GM23338 (cell line): Measurements from ENCODE around the gene C1orf198. TPM values are rescaled to one million over a fixed set of nuclear protein-coding genes. Genes with fewer than 3 reads are reported as not detected.

Experiments
- ATAC-seq: fragments of 200-7000 bp; cut with Tn5 transposase; 3 replicates; pipeline ENCODE4 v1.9.1; 2020
- DNase-seq: peaks from one replicate; pipeline ENCODE4 v3.0.0-alpha.2; 2015; ENCODE audit warnings: low spot score
- H2AFZ ChIP-seq: fragments of 200-600 bp; sonication (generic); 2 replicates; pipeline ENCODE4 v1.8.0; 2016; ENCODE audit warnings: antibody characterized with exemption, mild to moderate bottlenecking, moderate library complexity
- H3F3A ChIP-seq: fragments of 200-600 bp; sonication (generic); replicated peaks from 2 replicates; pipeline ENCODE4 v1.8.0; 2017; ENCODE audit warnings: antibody characterized with exemption, mixed run types, low read depth
- H3K27ac ChIP-seq: fragments of 200-600 bp; sonication (generic); 2 replicates; pipeline ENCODE4 v1.6.1; 2016; ENCODE audit warnings: low read depth
- H3K27me3 ChIP-seq: fragments of 200-600 bp; sonication (generic); 2 replicates; pipeline ENCODE4 v1.8.0; 2016; ENCODE audit warnings: mild to moderate bottlenecking, mixed run types, moderate library complexity; ENCODE audit not compliant: insufficient read depth
- H3K36me3 ChIP-seq: fragments of 200-600 bp; sonication (generic); 2 replicates; pipeline ENCODE4 v1.8.0; 2016; ENCODE audit warnings: mild to moderate bottlenecking; ENCODE audit not compliant: insufficient read depth
- H3K4me1 ChIP-seq: fragments of 200-600 bp; sonication (generic); 2 replicates; pipeline ENCODE4 v1.8.0; 2016; ENCODE audit warnings: mild to moderate bottlenecking, moderate library complexity; ENCODE audit not compliant: insufficient read depth
- H3K4me2 ChIP-seq: fragments of 200-600 bp; sonication (generic); 2 replicates; pipeline ENCODE4 v1.7.1; 2017; ENCODE audit warnings: mixed run types
- H3K4me3 ChIP-seq: fragments of 200-600 bp; sonication (generic); 2 replicates; pipeline ENCODE4 v1.6.1; 2016; ENCODE audit warnings: mixed run types
- H3K79me2 ChIP-seq: fragments of 200-600 bp; sonication (generic); replicated peaks from 2 replicates; pipeline ENCODE4 v1.8.0; 2017; ENCODE audit warnings: mild to moderate bottlenecking; ENCODE audit not compliant: insufficient read depth
- H3K9me2 ChIP-seq: fragments of 200-600 bp; sonication (generic); 2 replicates; pipeline ENCODE4 v1.8.0; 2017; ENCODE audit not compliant: insufficient read depth
- H4K20me1 ChIP-seq: fragments of 200-600 bp; sonication (generic); replicated peaks from 2 replicates; pipeline ENCODE4 v1.8.0; 2017; ENCODE audit warnings: mild to moderate bottlenecking; ENCODE audit not compliant: insufficient read depth
- H3K27ac Mint-ChIP-seq: 2 replicates; pipeline ENCODE4 v1.8.0; 2020; ENCODE audit warnings: inconsistent platforms, mild to moderate bottlenecking, moderate library complexity, mixed read lengths
- H3K27me3 Mint-ChIP-seq: 3 replicates; pipeline ENCODE4 v1.8.0; 2022; ENCODE audit warnings: low read depth, mild to moderate bottlenecking, moderate library complexity, mixed read lengths, inconsistent platforms; ENCODE audit not compliant: insufficient read depth, poor library complexity
- H3K36me3 Mint-ChIP-seq: 3 replicates; pipeline ENCODE4 v1.8.0; 2021; ENCODE audit warnings: low read depth, mild to moderate bottlenecking, inconsistent platforms, moderate library complexity, mixed read lengths
- H3K4me1 Mint-ChIP-seq: 3 replicates; pipeline ENCODE4 v1.8.0; 2020; ENCODE audit warnings: mild to moderate bottlenecking, inconsistent platforms, mixed read lengths
- H3K4me3 Mint-ChIP-seq: 3 replicates; pipeline ENCODE4 v1.8.0; 2021; ENCODE audit warnings: moderate library complexity, mild to moderate bottlenecking, inconsistent platforms, mixed read lengths
- H3K9me3 Mint-ChIP-seq: 3 replicates; pipeline ENCODE4 v1.8.0; 2020; ENCODE audit warnings: moderate library complexity, mild to moderate bottlenecking, inconsistent platforms, mixed read lengths
- CREB1 ChIP-seq: fragments of 250-450 bp; sonication (Bioruptor Pico); IDR thresholded peaks from 2 replicates; pipeline ENCODE4 v1.5.0; 2020; ENCODE audit warnings: low read depth, mild to moderate bottlenecking, moderate library complexity
- EZH2phosphoT487 ChIP-seq: fragments of 200-600 bp; sonication (generic); IDR thresholded peaks from one replicate; pipeline ENCODE4 v1.8.1; 2018; ENCODE audit warnings: antibody characterized with exemption; ENCODE audit not compliant: unreplicated experiment
- JUNB ChIP-seq: IDR thresholded peaks from one replicate; pipeline ENCODE4 v1.6.1; 2016; ENCODE audit warnings: antibody characterized with exemption; ENCODE audit not compliant: unreplicated experiment
- NANOG ChIP-seq: IDR thresholded peaks from 2 replicates; pipeline ENCODE4 v1.6.1; 2016; ENCODE audit warnings: antibody characterized with exemption, borderline replicate concordance
- STAT1 ChIP-seq: IDR thresholded peaks from one replicate; pipeline ENCODE4 v1.6.1; 2016; ENCODE audit warnings: antibody characterized with exemption; ENCODE audit not compliant: unreplicated experiment
- ZNF331 ChIP-seq: fragments of 250-450 bp; sonication (Bioruptor Pico); IDR thresholded peaks from 2 replicates; pipeline ENCODE4 v1.5.0; 2020; ENCODE audit warnings: low read depth, mild to moderate bottlenecking, moderate library complexity
- polyA plus RNA-seq: library from polyadenylated mRNA; unstranded; fragments of >200 nt; fragmentation: Nextera tagmentation; extraction: Ambion mirVana; gene quantifications from 2 replicates; pipeline ENCODE4 v1.2.1, GENCODE V29; 2016
- total RNA-seq: library from RNA; depleted of rRNA; stranded (reverse); fragments of >200 nt; shearing (Covaris generic); gene quantifications from 2 replicates; pipeline ENCODE4 v1.2.3, GENCODE V29; 2014
- TF ChIP-seq, protein P1 (sequence below): IDR thresholded peaks from one replicate; pipeline ENCODE4 v1.6.1; 2018; ENCODE audit warnings: antibody characterized with exemption; ENCODE audit not compliant: unreplicated experiment
- TF ChIP-seq, protein P2 (sequence below), 2 experiments: fragments of 200-600 bp in 1 of 2; sonication (generic) in 1 of 2; conservative IDR thresholded peaks; 2 replicates each; pipeline versions ENCODE4 v1.5.1 to v1.6.1; 2016 to 2017; ENCODE audit warnings: antibody characterized with exemption in 2 of 2, low read depth in 2 of 2, mild to moderate bottlenecking in 2 of 2, moderate library complexity in 1 of 2

The C1orf198 gene
- total and polyA plus RNA-seq, 2 experiments from 2014 or later, result 14.9 to 46.6 TPM

DNA sequence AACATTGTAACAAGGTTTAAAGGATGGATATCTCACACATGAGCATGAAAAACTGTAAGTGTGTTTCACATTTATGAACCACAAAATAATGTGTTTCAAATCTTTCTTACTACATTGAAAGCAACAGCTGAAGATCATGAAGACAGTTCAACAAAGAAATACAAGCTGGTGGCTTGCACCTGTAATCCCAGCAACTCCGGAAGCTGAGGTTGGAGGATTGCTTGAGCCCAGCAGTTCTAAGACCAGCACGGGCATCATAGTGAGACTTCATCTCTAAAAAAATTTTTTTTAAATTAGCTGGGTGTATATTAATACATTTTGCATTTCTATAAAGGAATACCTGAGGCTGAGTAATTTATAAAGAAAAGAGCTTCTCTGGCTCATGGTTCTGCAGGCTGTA is 27.1 kb upstream of the C1orf198 start:
- Mint-ChIP-seq H3K27ac (no peak overlapping the region), H3K36me3 (no peaks in the 10 kb centered on the region), H3K4me3 (no peak overlapping the region), H3K27me3 (peaks cover 2% of the 10 kb centered on the region), H3K9me3 (no peaks in the 10 kb centered on the region), H3K4me1 (peaks cover 12% of the 10 kb centered on the region; the same call in 2 of the 3 replicates)
- DNase-seq (no peak), ATAC-seq (no peak)
- no peaks in the 10 kb centered on the region for H4K20me1 ChIP-seq
- H3K4me2 ChIP-seq, result no peak overlapping the region
- H3K36me3 ChIP-seq, result no peaks in the 10 kb centered on the region
- H3K4me3 ChIP-seq, result no peak overlapping the region
- H3K9me2 ChIP-seq, result no peaks in the 10 kb centered on the region
- no peaks in the 10 kb centered on the region for H3K79me2 ChIP-seq
- no peaks in the 10 kb centered on the region for H3K27me3 ChIP-seq
- H3F3A ChIP-seq, result no peaks in the 10 kb centered on the region
- TF ChIP-seq, protein P1, sequence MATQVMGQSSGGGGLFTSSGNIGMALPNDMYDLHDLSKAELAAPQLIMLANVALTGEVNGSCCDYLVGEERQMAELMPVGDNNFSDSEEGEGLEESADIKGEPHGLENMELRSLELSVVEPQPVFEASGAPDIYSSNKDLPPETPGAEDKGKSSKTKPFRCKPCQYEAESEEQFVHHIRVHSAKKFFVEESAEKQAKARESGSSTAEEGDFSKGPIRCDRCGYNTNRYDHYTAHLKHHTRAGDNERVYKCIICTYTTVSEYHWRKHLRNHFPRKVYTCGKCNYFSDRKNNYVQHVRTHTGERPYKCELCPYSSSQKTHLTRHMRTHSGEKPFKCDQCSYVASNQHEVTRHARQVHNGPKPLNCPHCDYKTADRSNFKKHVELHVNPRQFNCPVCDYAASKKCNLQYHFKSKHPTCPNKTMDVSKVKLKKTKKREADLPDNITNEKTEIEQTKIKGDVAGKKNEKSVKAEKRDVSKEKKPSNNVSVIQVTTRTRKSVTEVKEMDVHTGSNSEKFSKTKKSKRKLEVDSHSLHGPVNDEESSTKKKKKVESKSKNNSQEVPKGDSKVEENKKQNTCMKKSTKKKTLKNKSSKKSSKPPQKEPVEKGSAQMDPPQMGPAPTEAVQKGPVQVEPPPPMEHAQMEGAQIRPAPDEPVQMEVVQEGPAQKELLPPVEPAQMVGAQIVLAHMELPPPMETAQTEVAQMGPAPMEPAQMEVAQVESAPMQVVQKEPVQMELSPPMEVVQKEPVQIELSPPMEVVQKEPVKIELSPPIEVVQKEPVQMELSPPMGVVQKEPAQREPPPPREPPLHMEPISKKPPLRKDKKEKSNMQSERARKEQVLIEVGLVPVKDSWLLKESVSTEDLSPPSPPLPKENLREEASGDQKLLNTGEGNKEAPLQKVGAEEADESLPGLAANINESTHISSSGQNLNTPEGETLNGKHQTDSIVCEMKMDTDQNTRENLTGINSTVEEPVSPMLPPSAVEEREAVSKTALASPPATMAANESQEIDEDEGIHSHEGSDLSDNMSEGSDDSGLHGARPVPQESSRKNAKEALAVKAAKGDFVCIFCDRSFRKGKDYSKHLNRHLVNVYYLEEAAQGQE, result no peak
- TF ChIP-seq NANOG, result no peak
- TF ChIP-seq CREB1 (CRISPR knock-in tag), result no peak
- no peak overlapping the region for H2AFZ ChIP-seq
- H3K27ac ChIP-seq, result no peak overlapping the region
- H3K4me1 ChIP-seq, result no peaks in the 10 kb centered on the region

GRCh38 chr1:230894664-230895063 is 26.3 kb upstream of the C1orf198 start:
- no peak overlapping the region for H2AFZ ChIP-seq

More at GRCh38 chr1:230894664-230895063, 26.3 kb upstream of the C1orf198 start:
- Histone ChIP-seq H3K4me3 (no peak overlapping the region), H3K4me1 (no peaks in the 10 kb centered on the region), H3K27me3 (no peaks in the 10 kb centered on the region), H4K20me1 (no peaks in the 10 kb centered on the region), H3F3A (no peaks in the 10 kb centered on the region), H3K79me2 (no peaks in the 10 kb centered on the region), H3K27ac (no peak overlapping the region), H3K9me2 (no peaks in the 10 kb centered on the region), H3K4me2 (no peak overlapping the region), H3K36me3 (no peaks in the 10 kb centered on the region)
- H3K27ac Mint-ChIP-seq, result no peak overlapping the region
- no peaks in the 10 kb centered on the region for H3K36me3 Mint-ChIP-seq
- TF ChIP-seq EZH2phosphoT487, result no peak
- no peak for TF ChIP-seq JUNB
- no peak for TF ChIP-seq NANOG
- TF ChIP-seq, protein P2, sequence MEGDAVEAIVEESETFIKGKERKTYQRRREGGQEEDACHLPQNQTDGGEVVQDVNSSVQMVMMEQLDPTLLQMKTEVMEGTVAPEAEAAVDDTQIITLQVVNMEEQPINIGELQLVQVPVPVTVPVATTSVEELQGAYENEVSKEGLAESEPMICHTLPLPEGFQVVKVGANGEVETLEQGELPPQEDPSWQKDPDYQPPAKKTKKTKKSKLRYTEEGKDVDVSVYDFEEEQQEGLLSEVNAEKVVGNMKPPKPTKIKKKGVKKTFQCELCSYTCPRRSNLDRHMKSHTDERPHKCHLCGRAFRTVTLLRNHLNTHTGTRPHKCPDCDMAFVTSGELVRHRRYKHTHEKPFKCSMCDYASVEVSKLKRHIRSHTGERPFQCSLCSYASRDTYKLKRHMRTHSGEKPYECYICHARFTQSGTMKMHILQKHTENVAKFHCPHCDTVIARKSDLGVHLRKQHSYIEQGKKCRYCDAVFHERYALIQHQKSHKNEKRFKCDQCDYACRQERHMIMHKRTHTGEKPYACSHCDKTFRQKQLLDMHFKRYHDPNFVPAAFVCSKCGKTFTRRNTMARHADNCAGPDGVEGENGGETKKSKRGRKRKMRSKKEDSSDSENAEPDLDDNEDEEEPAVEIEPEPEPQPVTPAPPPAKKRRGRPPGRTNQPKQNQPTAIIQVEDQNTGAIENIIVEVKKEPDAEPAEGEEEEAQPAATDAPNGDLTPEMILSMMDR (conservative IDR thresholded peaks at IDR 0.05; ENCODE audit: low read depth in 2 of 2), result no peak
- TF ChIP-seq ZNF331 (CRISPR knock-in tag), result no peak
- no peak for TF ChIP-seq STAT1
- TF ChIP-seq CREB1 (CRISPR knock-in tag), result no peak
- no peaks in the 10 kb centered on the region for H3K9me3 Mint-ChIP-seq
- H3K4me1 Mint-ChIP-seq, result peaks cover 12% of the 10 kb centered on the region; the same call in 2 of the 3 replicates
- ATAC-seq, result peak; percentile 57
- peaks cover 2% of the 10 kb centered on the region for H3K27me3 Mint-ChIP-seq
- H3K4me3 Mint-ChIP-seq, result no peak overlapping the region
- DNase-seq, result no peak
